Activated naive CD8-positive, alpha-beta T cell treated with anti-CD3 and anti-CD28 coated beads, Interleukin-2, amount 10 ng/mL, durations not matched to agents 7 days and 5 days (primary cell): Measurements from ENCODE around the gene HLX. TPM values are rescaled to one million over a fixed set of nuclear protein-coding genes. Genes with fewer than 3 reads are reported as not detected.
A peak's percentile ranks its signal among the peaks of the same experiment; 100 is the strongest.

Experiments used
- ATAC-seq: fragments of 150-1000 bp; cut with Tn5 transposase; one replicate; pipeline ENCODE4 v1.10.0; 2021; ENCODE audit warnings: low read depth, moderate library complexity
- POLR2A ChIA-PET: fragments of 350-600 bp; sonication (Branson Sonifier 250); formaldehyde crosslinking; loops from one replicate; lab custom pipeline; 2021; ENCODE audit warnings: antibody characterized with exemption; lab: Charles Lee
- DNase-seq: peaks from one replicate; pipeline ENCODE4 v3.0.0; 2021
- H3K27ac Mint-ChIP-seq: one replicate; pipeline ENCODE4 v1.8.0; 2022; ENCODE audit warnings: mild to moderate bottlenecking, mixed read lengths
- H3K27me3 Mint-ChIP-seq: one replicate; pipeline ENCODE4 v1.8.0; 2022; ENCODE audit warnings: mild to moderate bottlenecking, moderate library complexity, mixed read lengths
- H3K36me3 Mint-ChIP-seq: one replicate; pipeline ENCODE4 v1.8.0; 2021; ENCODE audit warnings: mild to moderate bottlenecking, mixed read lengths
- H3K4me1 Mint-ChIP-seq: one replicate; pipeline ENCODE4 v1.8.0; 2021; ENCODE audit warnings: mixed read lengths
- H3K4me3 Mint-ChIP-seq: one replicate; pipeline ENCODE4 v1.8.0; 2022; ENCODE audit warnings: mild to moderate bottlenecking, moderate library complexity, mixed read lengths
- H3K9me3 Mint-ChIP-seq: one replicate; pipeline ENCODE4 v1.8.0; 2021; ENCODE audit warnings: mixed read lengths
- total RNA-seq, 2 experiments: library from RNA; stranded (reverse); gene quantifications; one replicate each; pipeline ENCODE4 v1.2.3, GENCODE V29; 2021

HLX gene
- total RNA-seq, 2 experiments from 2014 or later, result 0.28 to 0.43 TPM

DNA sequence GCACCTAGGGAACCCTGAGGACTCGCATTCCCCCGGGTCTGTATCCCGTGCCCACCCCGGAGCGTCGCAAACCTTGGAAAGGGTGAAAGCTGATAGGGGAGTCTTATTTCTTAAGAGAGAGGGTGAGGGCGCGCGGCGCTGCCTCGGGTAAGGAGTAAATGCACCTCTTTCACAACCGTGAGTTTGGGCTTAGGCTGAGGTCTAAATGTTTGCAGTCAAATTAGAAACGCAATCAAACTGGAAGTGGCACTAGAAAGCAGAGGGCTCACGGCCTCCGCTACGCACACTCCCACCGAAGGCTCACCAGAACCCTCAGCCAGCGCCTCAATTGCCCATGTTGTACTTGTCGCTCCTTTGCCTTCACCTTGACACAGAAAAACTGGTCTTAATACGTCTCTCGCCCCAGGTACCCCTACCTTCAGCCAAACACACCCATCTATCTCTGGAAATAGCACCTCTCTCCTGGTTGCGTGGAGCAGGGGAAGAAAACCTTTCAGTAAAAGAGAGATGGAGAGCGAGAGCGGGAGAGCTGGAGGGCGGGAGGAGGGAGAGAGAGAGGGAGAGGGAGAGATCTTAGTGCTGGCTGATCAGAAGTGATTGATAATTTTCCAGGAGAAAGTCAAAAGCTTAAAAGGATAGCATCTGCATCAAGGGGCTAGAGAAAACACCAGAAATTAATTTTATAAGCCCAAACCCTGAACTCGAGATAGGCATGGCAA is 1.7 kb upstream of the HLX start:
- DNase-seq (no peak), ATAC-seq (no peak)
- POLR2A ChIA-PET, result no interaction called here
- Mint-ChIP-seq H3K9me3 (no peaks in the 10 kb centered on the region), H3K27me3 (peaks cover 72% of the 10 kb centered on the region), H3K36me3 (no peaks in the 10 kb centered on the region), H3K4me3 (peak overlapping the region; percentile 20), H3K4me1 (peaks cover 26% of the 10 kb centered on the region), H3K27ac (no peak overlapping the region)

DNA sequence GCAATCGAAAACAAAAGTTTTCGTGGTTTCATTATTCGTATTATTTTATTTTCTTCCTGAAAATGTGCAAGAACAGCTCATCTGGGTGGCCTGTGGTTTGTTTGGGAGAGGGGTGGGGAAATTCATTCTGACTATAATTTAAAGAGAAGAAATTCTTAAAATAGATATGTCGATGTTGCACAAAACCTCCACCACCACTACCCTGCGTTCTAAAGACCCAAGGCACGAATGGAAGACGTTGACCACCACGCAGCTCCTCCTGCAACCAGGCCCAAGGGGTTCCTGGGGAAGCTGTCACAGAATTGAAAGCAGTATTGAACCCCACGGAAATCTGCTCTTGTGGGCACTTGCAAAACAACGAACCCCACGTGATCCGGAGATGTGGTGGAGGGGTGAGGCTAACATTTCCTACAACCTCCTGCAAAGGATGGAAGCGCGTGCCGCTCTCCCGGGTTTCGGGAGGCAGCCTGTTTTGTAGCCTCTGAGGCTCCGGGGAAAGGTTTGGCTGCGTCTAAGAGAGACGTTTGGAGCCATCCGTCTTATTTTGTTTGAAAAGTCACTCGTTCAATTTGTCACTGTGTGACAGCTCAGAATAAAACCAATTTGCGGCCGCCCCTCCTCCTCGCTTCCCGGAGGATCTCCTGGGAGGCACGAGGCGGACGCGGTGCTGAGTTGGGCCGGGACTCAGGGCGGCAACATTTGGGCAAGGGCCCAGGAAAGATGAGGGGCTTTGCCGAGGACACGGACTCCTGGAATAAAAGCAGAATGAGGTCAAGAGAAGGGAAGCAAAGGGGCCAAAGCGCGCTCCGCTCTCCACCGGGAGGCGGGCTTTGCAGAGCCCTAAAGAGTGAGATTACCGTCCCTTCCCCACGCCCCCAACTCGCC is 810 bp upstream of the HLX start:
- no peaks in the 10 kb centered on the region for H3K9me3 Mint-ChIP-seq
- peak overlapping the region; percentile 73 for H3K4me3 Mint-ChIP-seq
- peaks cover 26% of the 10 kb centered on the region for H3K4me1 Mint-ChIP-seq
- peaks cover 76% of the 10 kb centered on the region for H3K27me3 Mint-ChIP-seq
- POLR2A ChIA-PET, result no interaction called here
- ATAC-seq (no peak), DNase-seq (no peak)
- no peak overlapping the region for H3K27ac Mint-ChIP-seq
- H3K36me3 Mint-ChIP-seq, result no peaks in the 10 kb centered on the region

DNA sequence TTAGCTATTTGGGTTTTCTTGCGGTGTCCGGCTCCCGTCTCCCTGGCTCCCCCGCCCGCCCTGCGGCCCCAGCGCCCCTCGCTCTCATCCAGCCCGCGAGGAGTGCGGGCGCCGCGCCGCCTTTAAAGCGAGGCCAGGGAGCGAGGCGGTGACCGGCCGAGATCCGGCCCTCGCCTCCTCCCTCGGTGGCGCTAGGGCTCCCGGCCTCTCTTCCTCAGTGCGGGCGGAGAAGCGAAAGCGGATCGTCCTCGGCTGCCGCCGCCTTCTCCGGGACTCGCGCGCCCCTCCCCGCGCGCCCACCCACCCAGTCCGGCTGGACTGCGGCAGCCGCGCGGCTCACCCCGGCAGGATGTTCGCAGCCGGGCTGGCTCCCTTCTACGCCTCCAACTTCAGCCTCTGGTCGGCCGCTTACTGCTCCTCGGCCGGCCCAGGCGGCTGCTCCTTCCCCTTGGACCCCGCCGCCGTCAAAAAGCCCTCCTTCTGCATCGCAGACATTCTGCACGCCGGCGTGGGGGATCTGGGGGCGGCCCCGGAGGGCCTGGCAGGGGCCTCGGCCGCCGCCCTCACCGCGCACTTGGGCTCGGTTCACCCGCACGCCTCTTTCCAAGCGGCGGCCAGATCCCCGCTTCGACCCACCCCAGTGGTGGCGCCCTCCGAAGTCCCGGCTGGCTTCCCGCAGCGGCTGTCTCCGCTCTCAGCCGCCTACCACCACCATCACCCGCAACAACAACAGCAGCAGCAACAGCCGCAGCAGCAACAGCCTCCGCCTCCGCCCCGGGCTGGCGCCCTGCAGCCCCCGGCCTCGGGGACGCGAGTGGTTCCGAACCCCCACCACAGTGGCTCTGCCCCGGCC is 492 bp downstream of the HLX start:
- H3K4me3 Mint-ChIP-seq, result peak overlapping the region; percentile 73
- POLR2A ChIA-PET, result no interaction called here

DNA sequence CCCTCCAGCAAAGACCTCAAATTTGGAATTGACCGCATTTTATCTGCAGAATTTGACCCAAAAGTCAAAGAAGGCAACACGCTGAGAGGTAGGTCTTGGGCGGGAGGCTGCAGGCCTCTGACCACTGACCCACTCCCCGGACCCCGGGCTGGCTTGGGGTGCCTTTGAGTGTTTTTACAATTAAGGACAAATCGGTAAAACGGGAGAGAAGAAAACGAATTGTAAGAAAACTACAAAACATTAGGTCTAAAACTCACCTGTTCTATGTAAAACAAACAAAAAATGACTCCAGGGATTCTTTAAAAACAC is 1.1 kb downstream of the HLX start:
- Mint-ChIP-seq H3K36me3 (no peaks in the 10 kb centered on the region), H3K4me3 (peak overlapping the region; percentile 63), H3K4me1 (peaks cover 26% of the 10 kb centered on the region), H3K27me3 (peaks cover 70% of the 10 kb centered on the region), H3K27ac (no peak overlapping the region), H3K9me3 (no peaks in the 10 kb centered on the region)
- POLR2A ChIA-PET, result no interaction called here
- DNase-seq (no peak), ATAC-seq (no peak)

More for the DNA sequence above, 492 bp downstream of the HLX start:
- Mint-ChIP-seq H3K27ac (no peak overlapping the region), H3K27me3 (peaks cover 74% of the 10 kb centered on the region), H3K4me1 (peaks cover 26% of the 10 kb centered on the region), H3K36me3 (no peaks in the 10 kb centered on the region), H3K9me3 (no peaks in the 10 kb centered on the region)
- peak; percentile 51 for DNase-seq
- peak; percentile 51 for ATAC-seq

DNA sequence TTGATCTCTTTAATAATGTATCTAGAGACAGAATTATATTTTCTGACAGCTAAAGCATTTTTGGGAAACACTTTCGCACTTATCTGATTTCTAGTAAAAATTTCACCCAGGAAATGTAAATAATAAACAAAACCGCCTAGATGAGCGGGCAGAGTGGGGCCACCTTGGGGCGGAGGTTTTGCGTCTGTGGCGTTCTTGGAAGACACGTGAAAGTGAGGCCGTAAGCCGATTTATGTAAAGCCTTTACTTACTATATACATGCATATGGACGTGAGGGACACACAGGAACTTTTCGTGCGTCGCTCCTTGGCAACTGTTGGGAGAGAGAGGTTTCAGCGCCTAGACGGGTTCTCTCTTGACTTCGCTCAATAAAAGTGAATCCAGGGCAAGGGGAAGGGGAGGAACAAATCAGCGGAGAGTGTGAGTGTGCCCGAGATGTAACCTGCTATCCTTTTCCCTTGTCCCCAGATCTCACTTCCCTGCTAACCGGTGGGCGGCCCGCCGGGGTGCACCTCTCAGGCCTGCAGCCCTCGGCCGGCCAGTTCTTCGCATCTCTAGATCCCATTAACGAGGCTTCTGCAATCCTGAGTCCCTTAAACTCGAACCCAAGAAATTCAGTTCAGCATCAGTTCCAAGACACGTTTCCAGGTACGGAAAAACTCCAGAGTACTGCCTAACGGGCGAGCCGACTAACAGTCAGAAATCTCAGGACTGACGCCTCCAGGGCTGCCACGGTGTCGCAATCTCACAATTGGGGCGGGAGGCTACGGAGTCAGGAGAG is 1.7 kb downstream of the HLX start:
- no peaks in the 10 kb centered on the region for H3K36me3 Mint-ChIP-seq
- POLR2A ChIA-PET, result no interaction called here
- DNase-seq, result no peak
- H3K4me1 Mint-ChIP-seq, result peaks cover 26% of the 10 kb centered on the region
- no peak for ATAC-seq
- H3K9me3 Mint-ChIP-seq, result no peaks in the 10 kb centered on the region
- H3K27ac Mint-ChIP-seq, result no peak overlapping the region
- H3K27me3 Mint-ChIP-seq, result peaks cover 66% of the 10 kb centered on the region
- peak overlapping the region; percentile 63 for H3K4me3 Mint-ChIP-seq

DNA sequence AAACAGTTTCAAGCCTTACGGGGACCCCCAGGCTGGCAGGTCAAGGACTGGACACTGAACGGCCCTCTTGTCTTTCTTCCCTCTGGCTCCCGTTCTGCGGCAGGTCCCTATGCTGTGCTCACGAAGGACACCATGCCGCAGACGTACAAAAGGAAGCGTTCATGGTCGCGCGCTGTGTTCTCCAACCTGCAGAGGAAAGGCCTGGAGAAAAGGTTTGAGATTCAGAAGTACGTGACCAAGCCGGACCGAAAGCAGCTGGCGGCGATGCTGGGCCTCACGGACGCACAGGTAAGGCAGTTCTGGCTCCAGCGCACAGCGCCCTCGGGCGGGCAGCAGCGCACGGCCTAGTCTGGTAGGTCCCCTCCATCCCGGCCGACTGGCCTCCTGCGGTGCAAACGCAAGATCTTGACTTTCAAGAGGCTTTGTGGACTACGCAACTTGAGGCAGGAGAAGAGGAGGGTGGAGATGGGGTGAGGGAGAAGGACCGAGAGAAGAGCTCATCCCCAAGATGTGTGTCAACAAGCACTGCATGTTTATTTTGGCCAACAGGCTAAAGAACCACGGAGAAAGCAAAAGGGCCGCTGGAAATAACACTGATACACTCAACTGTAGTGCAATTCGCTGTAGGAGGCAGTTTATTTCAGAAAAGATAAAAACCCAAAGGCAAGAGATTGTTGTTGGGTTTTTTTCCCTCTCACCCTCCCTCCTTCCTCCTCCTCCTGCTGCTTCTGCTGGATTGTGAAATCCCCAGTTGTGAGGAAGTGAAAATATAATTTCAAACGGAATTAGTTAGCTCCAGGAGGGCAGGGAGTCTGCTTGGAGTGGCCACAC is 3.0 kb downstream of the HLX start:
- no peak overlapping the region for H3K27ac Mint-ChIP-seq
- no peak for DNase-seq
- no peak overlapping the region for H3K4me3 Mint-ChIP-seq
- peaks cover 58% of the 10 kb centered on the region for H3K27me3 Mint-ChIP-seq
- H3K9me3 Mint-ChIP-seq, result no peaks in the 10 kb centered on the region
- H3K36me3 Mint-ChIP-seq, result no peaks in the 10 kb centered on the region
- POLR2A ChIA-PET, result no interaction called here
- H3K4me1 Mint-ChIP-seq, result peaks cover 25% of the 10 kb centered on the region
- no peak for ATAC-seq

DNA sequence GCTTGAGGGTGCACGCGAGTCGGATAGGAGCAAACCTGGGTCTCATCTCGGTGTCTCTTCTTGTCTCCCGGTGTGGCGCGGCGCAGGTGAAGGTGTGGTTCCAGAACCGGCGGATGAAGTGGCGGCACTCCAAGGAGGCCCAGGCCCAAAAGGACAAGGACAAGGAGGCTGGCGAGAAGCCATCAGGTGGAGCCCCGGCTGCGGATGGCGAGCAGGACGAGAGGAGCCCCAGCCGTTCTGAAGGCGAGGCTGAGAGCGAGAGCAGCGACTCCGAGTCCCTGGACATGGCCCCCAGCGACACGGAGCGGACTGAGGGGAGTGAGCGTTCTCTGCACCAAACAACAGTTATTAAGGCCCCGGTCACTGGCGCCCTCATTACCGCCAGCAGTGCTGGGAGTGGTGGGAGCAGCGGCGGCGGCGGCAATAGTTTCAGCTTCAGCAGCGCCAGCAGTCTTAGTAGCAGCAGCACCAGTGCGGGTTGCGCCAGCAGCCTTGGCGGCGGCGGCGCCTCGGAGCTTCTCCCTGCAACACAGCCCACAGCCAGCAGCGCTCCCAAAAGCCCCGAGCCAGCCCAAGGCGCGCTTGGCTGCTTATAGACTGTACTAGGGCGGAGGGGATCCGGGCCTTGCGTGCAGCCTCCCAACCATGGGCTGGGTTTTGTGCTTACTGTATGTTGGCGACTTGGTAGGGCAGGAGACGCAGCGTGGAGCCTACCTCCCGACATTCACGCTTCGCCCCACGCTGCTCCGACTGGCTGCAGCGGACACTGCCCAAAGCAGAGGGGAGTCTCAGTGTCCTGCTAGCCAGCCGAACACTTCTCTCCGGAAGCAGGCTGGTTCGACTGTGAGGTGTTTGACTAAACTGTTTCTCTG is 5.1 kb downstream of the HLX start:
- ATAC-seq (no peak), DNase-seq (no peak)
- POLR2A ChIA-PET, result no interaction called here
- Mint-ChIP-seq H3K27me3 (peaks cover 57% of the 10 kb centered on the region), H3K36me3 (no peaks in the 10 kb centered on the region), H3K9me3 (no peaks in the 10 kb centered on the region), H3K27ac (no peak overlapping the region), H3K4me3 (no peak overlapping the region), H3K4me1 (peaks cover 11% of the 10 kb centered on the region)

DNA sequence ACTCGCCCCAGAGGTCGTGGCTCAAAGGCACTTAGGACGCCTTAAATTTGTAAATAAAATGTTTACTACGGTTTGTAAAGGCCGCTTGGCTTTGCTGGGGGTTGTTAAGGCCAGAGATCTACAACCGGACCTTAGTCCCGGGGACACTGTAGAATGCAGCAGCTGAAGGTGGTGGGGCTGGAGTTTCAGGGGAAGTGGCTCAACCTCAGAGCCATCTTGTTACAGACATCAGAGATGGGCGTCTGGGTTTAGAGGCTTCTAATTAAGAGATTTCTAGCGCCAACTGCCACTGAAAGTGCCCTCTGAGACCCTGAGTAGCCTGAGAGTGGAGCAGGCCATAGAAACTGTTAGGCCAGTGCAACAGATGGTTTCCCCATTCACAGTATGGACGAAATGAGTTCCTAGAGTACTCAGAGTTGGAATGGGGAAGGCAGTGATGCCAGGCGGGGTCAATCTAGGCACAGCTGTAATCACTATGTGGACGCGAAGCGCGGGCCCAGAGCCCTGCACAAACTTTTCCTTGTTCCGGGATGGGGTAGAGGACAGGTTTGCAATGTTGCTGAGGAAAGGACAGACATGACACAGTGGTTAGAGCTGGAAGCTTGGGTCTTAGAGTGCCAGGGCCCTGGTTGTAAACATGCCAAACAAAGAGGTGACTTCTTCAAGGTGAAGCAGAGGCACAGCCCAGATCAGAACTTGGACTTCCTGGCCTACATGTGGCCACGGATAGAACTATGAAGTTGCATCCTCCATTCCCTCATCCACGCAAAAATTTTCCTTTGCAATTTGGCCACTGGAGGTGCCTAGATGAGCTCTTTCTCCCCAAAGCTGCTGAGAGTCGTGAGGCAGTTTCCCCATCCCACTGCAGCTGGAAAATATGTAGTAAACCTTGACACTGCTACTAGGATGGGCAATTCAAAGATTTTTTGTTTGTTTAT is 6.0 kb downstream of the HLX start:
- DNase-seq, result no peak
- Mint-ChIP-seq H3K9me3 (no peaks in the 10 kb centered on the region), H3K4me1 (peaks cover 9% of the 10 kb centered on the region), H3K27me3 (peaks cover 62% of the 10 kb centered on the region), H3K36me3 (no peaks in the 10 kb centered on the region), H3K27ac (no peak overlapping the region), H3K4me3 (no peak overlapping the region)
- no peak for ATAC-seq
- POLR2A ChIA-PET, result no interaction called here

DNA sequence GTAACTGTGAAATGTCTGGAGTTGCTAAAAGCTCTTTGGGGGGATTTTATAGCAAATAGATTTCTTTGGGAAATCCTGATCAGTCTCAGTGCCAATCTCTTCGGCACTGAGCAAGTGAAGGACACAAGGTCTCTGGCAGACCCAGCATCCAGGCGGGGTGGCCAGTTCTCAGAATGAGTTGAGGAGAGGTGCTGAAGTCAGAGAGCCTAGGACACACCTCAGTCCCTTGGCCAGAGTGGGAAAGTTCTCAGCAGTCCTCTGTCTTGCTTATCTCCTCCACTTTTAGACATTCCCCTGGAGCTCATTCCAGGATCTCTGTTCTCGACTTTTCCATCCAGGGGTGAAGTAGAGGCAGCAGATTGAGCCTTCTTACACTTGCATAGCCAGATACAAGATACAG is 6.7 kb downstream of the HLX start:
- H3K4me1 Mint-ChIP-seq, result peaks cover 2% of the 10 kb centered on the region
- no peaks in the 10 kb centered on the region for H3K36me3 Mint-ChIP-seq
- no peak overlapping the region for H3K4me3 Mint-ChIP-seq
- POLR2A ChIA-PET, result no interaction called here
- H3K9me3 Mint-ChIP-seq, result no peaks in the 10 kb centered on the region
- peaks cover 62% of the 10 kb centered on the region for H3K27me3 Mint-ChIP-seq
- no peak for ATAC-seq
- no peak overlapping the region for H3K27ac Mint-ChIP-seq
- DNase-seq, result no peak

DNA sequence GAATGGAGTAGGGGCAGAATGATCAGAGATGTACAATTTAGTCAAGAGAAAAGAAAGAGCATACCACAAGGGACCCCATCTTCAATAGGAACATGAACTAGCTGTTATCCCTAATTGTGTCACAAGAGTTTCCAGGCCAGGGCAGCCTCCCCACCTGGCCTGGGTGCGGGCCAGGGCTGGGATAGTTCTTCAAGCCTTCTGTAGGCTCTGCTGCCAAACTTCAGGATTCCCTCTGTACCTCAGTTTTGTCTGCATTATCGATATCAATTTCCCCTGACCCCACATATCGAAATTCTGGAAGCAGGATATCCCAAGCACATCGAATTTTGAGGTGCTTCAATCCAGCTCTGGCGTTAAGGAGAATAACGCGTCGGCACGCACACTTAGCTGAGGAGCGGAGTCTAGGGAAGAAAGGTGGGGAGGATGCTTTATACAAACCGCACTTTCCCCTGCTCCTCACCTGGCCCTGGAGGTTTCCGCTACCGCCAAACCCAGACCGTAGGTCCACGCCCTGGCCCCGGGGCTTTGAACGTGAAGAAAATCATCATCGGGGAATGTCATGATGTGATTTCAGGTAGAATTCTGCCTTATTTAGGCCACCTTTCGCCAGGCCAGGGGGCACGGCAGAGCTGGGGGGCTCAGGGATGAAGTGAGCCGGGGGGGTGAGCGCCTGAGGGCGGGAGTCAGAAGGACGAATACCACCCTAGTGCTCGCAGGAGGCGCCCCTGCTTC is 7.4 kb downstream of the HLX start:
- no peaks in the 10 kb centered on the region for H3K4me1 Mint-ChIP-seq
- H3K27ac Mint-ChIP-seq, result no peak overlapping the region
- H3K27me3 Mint-ChIP-seq, result peaks cover 63% of the 10 kb centered on the region
- ATAC-seq, result no peak
- peaks cover 2% of the 10 kb centered on the region for H3K36me3 Mint-ChIP-seq
- H3K9me3 Mint-ChIP-seq, result peaks cover 4% of the 10 kb centered on the region
- H3K4me3 Mint-ChIP-seq, result no peak overlapping the region
- POLR2A ChIA-PET, result no interaction called here
- no peak for DNase-seq
